Tibial nerve (tissue), 4 donors: ENCODE data around the gene GRIP2. TPM values are rescaled to one million over a fixed set of nuclear protein-coding genes. Genes with fewer than 3 reads are reported as not detected.

Source experiments
- DNase-seq, 2 donors: peaks; one replicate each; pipeline ENCODE4 v3.0.0-alpha.2; 2019; ENCODE audit warnings: low spot score in 2 of 2
- H3K27ac ChIP-seq, 4 donors: fragments of 200-600 bp; sonication (generic) in 3 of 4; one replicate each; pipeline ENCODE4 v1.5.1; 2017 to 2019; ENCODE audit warnings: mild to moderate bottlenecking in 1 of 4
- H3K27me3 ChIP-seq, 2 donors: fragments of 200-600 bp; sonication (generic) in 1 of 2; one replicate each; pipeline versions ENCODE4 v1.5.1 to v1.6.0; 2017 to 2019
- H3K36me3 ChIP-seq, 3 donors: fragments of 200-600 bp; sonication (generic); one replicate each; pipeline ENCODE4 v1.5.1; 2018 to 2019
- H3K4me1 ChIP-seq, 4 donors: fragments of 200-600 bp; sonication (generic) in 3 of 4; one replicate each; pipeline ENCODE4 v1.5.1; 2017 to 2019
- H3K4me3 ChIP-seq, 4 donors: fragments of 200-600 bp; sonication (generic) in 3 of 4; one replicate each; pipeline ENCODE4 v1.5.1; 2017 to 2019; ENCODE audit warnings: mild to moderate bottlenecking in 1 of 4, moderate library complexity in 1 of 4
- H3K9me3 ChIP-seq, 4 donors: fragments of 200-600 bp; sonication (generic) in 3 of 4; one replicate each; pipeline ENCODE4 v1.5.1; 2017 to 2019
- CTCF ChIP-seq, 5 experiments: fragments of 200-600 bp in 3 of 5; fragments of 450-650 bp in 2 of 5; sonication (generic) in 3 of 5; IDR thresholded peaks; one replicate each; pipeline ENCODE4 v1.5.1; 2016 to 2019; ENCODE audit warnings: antibody characterized with exemption in 5 of 5, mild to moderate bottlenecking in 3 of 5, moderate library complexity in 2 of 5
- EP300 ChIP-seq, 2 donors: sonication (generic); formaldehyde crosslinking; IDR thresholded peaks; one replicate each; pipeline ENCODE4 v1.6.1; 2017; ENCODE audit warnings: antibody characterized with exemption in 2 of 2, mild to moderate bottlenecking in 1 of 2
- POLR2A ChIP-seq, 2 donors: fragments of 450-650 bp; IDR thresholded peaks; one replicate each; pipeline ENCODE4 v1.6.1; 2017; ENCODE audit warnings: antibody characterized with exemption in 2 of 2, mild to moderate bottlenecking in 2 of 2, moderate library complexity in 2 of 2
- WGBS, 2 donors: methylation state at CpG; one replicate each; pipeline ENCODE4 v1.1.5; 2018; 5-methylcytosine and 5-hydroxymethylcytosine counted together
- total RNA-seq, 4 donors: library from RNA; depleted of rRNA; stranded (reverse); fragments of >200 nt; gene quantifications; one replicate each; pipeline ENCODE4 v1.1.0, GENCODE V29; 2016

Gene GRIP2
- total RNA-seq, 4 donors from 2014 or later: 0.21 to 1.5 (median 0.99) TPM

- peaks cover 0 to 32% (median 0%) of the 10 kb centered on the region in 3 donors for H3K36me3 ChIP-seq
- H3K27ac ChIP-seq: no peak overlapping the region
- no peak overlapping the region for H3K4me3 ChIP-seq
- no peaks in the 10 kb centered on the region for H3K9me3 ChIP-seq
- H3K27me3 ChIP-seq: no peaks in the 10 kb centered on the region
- WGBS, 2 donors: 71 to 80% methylated on average over 8 of the region's 8 CpGs
- no peak for DNase-seq
- H3K4me1 ChIP-seq: peaks cover 0 to 55% (median 11%) of the 10 kb centered on the region in 4 donors
- TF ChIP-seq EP300 (IDR thresholded peaks at IDR 0.05) (no peak), POLR2A (IDR thresholded peaks at IDR 0.05) (no peak), CTCF (IDR thresholded peaks at IDR 0.05) (no peak)
These were observed 61.1 kb downstream of the GRIP2 start for GRCh38 chr3:14478956-14479550.

GRCh38 chr3:14477311-14477935 is 62.7 kb downstream of the GRIP2 start:
- no peak for DNase-seq
- TF ChIP-seq CTCF (IDR thresholded peaks at IDR 0.05) (no peak), POLR2A (IDR thresholded peaks at IDR 0.05) (no peak), EP300 (IDR thresholded peaks at IDR 0.05) (no peak)
- Histone ChIP-seq H3K36me3 (peaks cover 0 to 45% (median 0%) of the 10 kb centered on the region in 3 donors), H3K4me1 (peaks cover 0 to 56% (median 10%) of the 10 kb centered on the region in 4 donors), H3K9me3 (no peaks in the 10 kb centered on the region), H3K4me3 (no peak overlapping the region), H3K27me3 (no peaks in the 10 kb centered on the region), H3K27ac (no peak overlapping the region)
- 91 to 93% methylated on average over 11 of the region's 11 CpGs for WGBS, 2 donors

DNA sequence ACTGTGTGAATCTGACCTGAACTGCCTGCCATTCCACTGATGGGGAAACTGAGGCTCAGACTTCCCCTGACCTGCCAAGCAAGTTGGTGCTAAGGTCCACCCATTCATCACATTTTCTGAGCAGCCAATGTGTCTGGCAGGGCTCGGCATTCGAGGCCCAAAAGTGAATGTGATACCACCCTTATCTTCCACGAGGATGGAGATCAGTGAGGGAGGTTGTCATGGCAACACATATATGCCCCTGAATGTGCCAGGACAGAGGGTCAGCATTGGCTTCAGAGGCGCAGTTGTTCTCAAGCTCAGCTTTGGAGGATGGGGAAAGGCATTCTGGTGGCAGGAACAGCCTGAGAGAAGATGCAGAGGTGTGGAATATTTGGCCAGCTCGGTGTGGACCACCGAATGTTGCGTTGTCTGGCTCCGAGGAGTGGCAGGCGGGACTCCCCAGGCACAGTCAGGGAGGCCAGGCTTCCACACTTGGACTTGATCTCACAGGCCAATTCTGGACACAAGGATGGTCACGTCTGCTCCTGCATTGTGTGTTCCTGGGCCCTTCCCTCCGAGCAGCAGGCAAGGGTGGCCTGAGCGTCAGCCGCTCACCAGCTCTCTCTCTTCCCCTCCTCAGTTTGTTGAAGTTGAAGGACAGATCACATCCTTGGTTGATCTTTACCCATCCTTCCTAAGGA is 63.4 kb downstream of the GRIP2 start:
- H3K9me3 ChIP-seq: no peaks in the 10 kb centered on the region
- H3K4me1 ChIP-seq: peaks cover 0 to 53% (median 5%) of the 10 kb centered on the region in 4 donors
- no peak for TF ChIP-seq POLR2A (IDR thresholded peaks at IDR 0.05)
- no peak for TF ChIP-seq EP300 (IDR thresholded peaks at IDR 0.05)
- no peak for TF ChIP-seq CTCF (IDR thresholded peaks at IDR 0.05)
- no peak overlapping the region for H3K4me3 ChIP-seq
- no peaks in the 10 kb centered on the region for H3K27me3 ChIP-seq
- DNase-seq: no peak
- H3K36me3 ChIP-seq: peaks cover 0 to 52% (median 0%) of the 10 kb centered on the region in 3 donors
- H3K27ac ChIP-seq: no peak overlapping the region
- 87 to 91% methylated on average over 13 of the region's 13 CpGs for WGBS, 2 donors

DNA sequence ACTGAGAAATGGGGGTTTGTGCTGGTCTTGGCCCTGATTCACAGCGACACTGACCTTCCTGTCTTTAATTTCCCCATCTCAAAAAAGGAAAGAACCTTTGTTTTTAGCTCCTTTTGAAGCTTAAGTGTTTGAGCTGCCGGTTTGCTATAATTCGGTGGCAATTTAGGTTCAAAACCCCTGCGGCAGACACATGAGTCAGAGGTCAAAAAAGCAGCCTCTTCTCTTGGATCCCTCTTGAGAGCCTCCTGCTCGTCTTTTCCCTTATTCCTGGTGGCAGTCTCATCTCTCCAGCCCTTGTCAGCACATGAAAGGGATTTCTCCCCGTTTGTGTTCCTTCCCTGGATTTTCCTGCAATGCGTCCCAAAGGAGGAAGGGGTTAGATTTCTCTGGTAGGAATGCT is 64.5 kb downstream of the GRIP2 start:
- TF ChIP-seq CTCF (IDR thresholded peaks at IDR 0.05): no peak
- TF ChIP-seq EP300 (IDR thresholded peaks at IDR 0.05): no peak
- TF ChIP-seq POLR2A (IDR thresholded peaks at IDR 0.05): no peak
- WGBS, 2 donors: 40 to 45% methylated on average over 7 of the region's 7 CpGs
- Histone ChIP-seq H3K9me3 (no peaks in the 10 kb centered on the region), H3K27ac (no peak overlapping the region), H3K4me1 (peaks cover 0 to 42% (median 3%) of the 10 kb centered on the region in 4 donors), H3K27me3 (no peaks in the 10 kb centered on the region), H3K4me3 (no peak overlapping the region), H3K36me3 (peaks cover 0 to 56% (median 0%) of the 10 kb centered on the region in 3 donors)
- DNase-seq: no peak
